Natural killer cell (primary cell): ENCODE measurements around the gene CSAG3. TPM values are rescaled to one million over a fixed set of nuclear protein-coding genes. Genes with fewer than 3 reads are reported as not detected.
"Not testable (repeated sequence)": the region's sequence is repeated elsewhere in the genome, so short reads cannot be mapped to it uniquely, and the experiment has no call there.

Experiments used
- ATAC-seq, 3 donors: fragments of 150-1000 bp in 2 of 3; fragments of 200-7000 bp in 1 of 3; cut with Tn5 transposase; 1 replicate in 1 of 3; 2 replicates in 2 of 3; pipeline ENCODE4 v1.10.0; 2021; ENCODE audit warnings: mild to moderate bottlenecking in 2 of 3, moderate library complexity in 2 of 3
- DNase-seq, 2 donors: peaks; one replicate each; pipeline versions ENCODE4 v3.0.0 to v3.0.0-alpha.2; 2013 to 2021; ENCODE audit warnings: mixed read lengths in 1 of 2
- H3K27ac ChIP-seq: one replicate; pipeline ENCODE4 v1.5.1; 2013; ENCODE audit warnings: mild to moderate bottlenecking, low read length
- H3K27me3 ChIP-seq: one replicate; pipeline ENCODE4 v1.6.1; 2013; ENCODE audit warnings: low read length; ENCODE audit not compliant: control insufficient read depth, insufficient read depth
- H3K36me3 ChIP-seq: one replicate; pipeline ENCODE4 v1.6.1; 2013; ENCODE audit warnings: low read length; ENCODE audit not compliant: control insufficient read depth, insufficient read depth
- H3K4me1 ChIP-seq: one replicate; pipeline ENCODE4 v1.6.1; 2013; ENCODE audit warnings: low read length; ENCODE audit not compliant: control insufficient read depth, insufficient read depth
- H3K4me3 ChIP-seq: one replicate; pipeline ENCODE4 v1.5.1; 2013; ENCODE audit warnings: low read length
- H3K9me3 ChIP-seq: one replicate; pipeline ENCODE4 v1.6.1; 2013; ENCODE audit warnings: low read length; ENCODE audit not compliant: control insufficient read depth, insufficient read depth
- H3K27ac Mint-ChIP-seq, 2 donors: one replicate each; pipeline ENCODE4 v1.8.0; 2022; ENCODE audit warnings: mild to moderate bottlenecking in 2 of 2, mixed read lengths in 2 of 2, moderate library complexity in 1 of 2
- H3K27me3 Mint-ChIP-seq, 2 donors: one replicate each; pipeline ENCODE4 v1.8.0; 2022; ENCODE audit warnings: low read depth in 2 of 2, mixed read lengths in 2 of 2
- H3K36me3 Mint-ChIP-seq: one replicate; pipeline ENCODE4 v1.8.0; 2022; ENCODE audit warnings: mixed read lengths
- H3K4me1 Mint-ChIP-seq, 2 donors: one replicate each; pipeline ENCODE4 v1.8.0; 2022; ENCODE audit warnings: mixed read lengths in 2 of 2
- H3K4me3 Mint-ChIP-seq: one replicate; pipeline ENCODE4 v1.8.0; 2022; ENCODE audit warnings: mild to moderate bottlenecking, moderate library complexity, mixed read lengths
- H3K9me3 Mint-ChIP-seq, 2 donors: one replicate each; pipeline ENCODE4 v1.8.0; 2022; ENCODE audit warnings: mixed read lengths in 2 of 2
- WGBS: methylation state at CpG from one replicate; pipeline ENCODE4 v1.1.7; 2013; ENCODE audit warnings: missing lambda C conversion rate; ENCODE audit not compliant: insufficient coverage; 5-methylcytosine and 5-hydroxymethylcytosine counted together
- intact Hi-C: fragments of 100-400 bp; cut with micrococcal nuclease; formaldehyde crosslinking; loops from one replicate; pipeline ENCODE4 v1.14.2; 2022
- total RNA-seq, 4 donors: library from RNA; stranded (reverse); fragments of 120-200 nt in 1 of 4; gene quantifications; one replicate each; pipeline versions ENCODE4 v1.2.3 to v1.2.4, GENCODE V29; 2013 to 2022
- TF ChIP-seq, protein P1 (sequence below): fragments of 200-600 bp; IDR thresholded peaks from one replicate; pipeline ENCODE4 v1.8.0; 2022; ENCODE audit warnings: antibody characterized with exemption

CSAG3 gene
- total RNA-seq, 3 donors from 2014 or later (not counting 1 experiment from before 2014, with no cell fraction given) = not detected

DNA sequence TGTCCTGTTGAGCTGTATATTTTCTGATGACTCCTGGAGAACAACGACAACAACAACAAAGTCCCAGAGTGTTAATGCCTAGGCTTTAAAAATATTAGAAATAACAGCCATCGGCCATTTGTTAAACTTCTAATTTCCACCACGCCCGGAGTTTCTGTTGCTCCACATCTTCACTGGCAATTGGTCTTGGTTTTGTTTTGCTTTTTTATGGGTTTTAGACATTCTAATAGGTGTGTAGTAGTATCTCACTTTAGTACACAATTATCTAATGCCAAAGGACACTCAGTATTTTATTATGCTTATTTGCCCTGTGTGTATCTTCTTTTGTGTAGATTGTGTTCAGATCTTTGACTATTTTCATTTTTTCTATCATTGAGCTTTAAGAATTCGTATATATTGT lies 20.5 kb upstream of the CSAG3 start:
- DNase-seq = no peak
- no peak overlapping the region for H3K27ac ChIP-seq
- Mint-ChIP-seq H3K9me3 (no peaks in the 10 kb centered on the region), H3K27ac (no peak overlapping the region), H3K27me3 (no peaks in the 10 kb centered on the region), H3K4me1 (no peaks in the 10 kb centered on the region), H3K36me3 (no peaks in the 10 kb centered on the region), H3K4me3 (no peak overlapping the region)
- H3K36me3 ChIP-seq = no peaks in the 10 kb centered on the region
- TF ChIP-seq, protein P1, sequence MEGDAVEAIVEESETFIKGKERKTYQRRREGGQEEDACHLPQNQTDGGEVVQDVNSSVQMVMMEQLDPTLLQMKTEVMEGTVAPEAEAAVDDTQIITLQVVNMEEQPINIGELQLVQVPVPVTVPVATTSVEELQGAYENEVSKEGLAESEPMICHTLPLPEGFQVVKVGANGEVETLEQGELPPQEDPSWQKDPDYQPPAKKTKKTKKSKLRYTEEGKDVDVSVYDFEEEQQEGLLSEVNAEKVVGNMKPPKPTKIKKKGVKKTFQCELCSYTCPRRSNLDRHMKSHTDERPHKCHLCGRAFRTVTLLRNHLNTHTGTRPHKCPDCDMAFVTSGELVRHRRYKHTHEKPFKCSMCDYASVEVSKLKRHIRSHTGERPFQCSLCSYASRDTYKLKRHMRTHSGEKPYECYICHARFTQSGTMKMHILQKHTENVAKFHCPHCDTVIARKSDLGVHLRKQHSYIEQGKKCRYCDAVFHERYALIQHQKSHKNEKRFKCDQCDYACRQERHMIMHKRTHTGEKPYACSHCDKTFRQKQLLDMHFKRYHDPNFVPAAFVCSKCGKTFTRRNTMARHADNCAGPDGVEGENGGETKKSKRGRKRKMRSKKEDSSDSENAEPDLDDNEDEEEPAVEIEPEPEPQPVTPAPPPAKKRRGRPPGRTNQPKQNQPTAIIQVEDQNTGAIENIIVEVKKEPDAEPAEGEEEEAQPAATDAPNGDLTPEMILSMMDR = no peak
- no peak overlapping the region for H3K4me3 ChIP-seq
- intact Hi-C loops = no loop called here
- WGBS = 71% methylated on average over 1 of the region's 5 CpGs
- H3K4me1 ChIP-seq = no peaks in the 10 kb centered on the region
- no peaks in the 10 kb centered on the region for H3K9me3 ChIP-seq
- H3K27me3 ChIP-seq = no peaks in the 10 kb centered on the region
- ATAC-seq = no peak

DNA sequence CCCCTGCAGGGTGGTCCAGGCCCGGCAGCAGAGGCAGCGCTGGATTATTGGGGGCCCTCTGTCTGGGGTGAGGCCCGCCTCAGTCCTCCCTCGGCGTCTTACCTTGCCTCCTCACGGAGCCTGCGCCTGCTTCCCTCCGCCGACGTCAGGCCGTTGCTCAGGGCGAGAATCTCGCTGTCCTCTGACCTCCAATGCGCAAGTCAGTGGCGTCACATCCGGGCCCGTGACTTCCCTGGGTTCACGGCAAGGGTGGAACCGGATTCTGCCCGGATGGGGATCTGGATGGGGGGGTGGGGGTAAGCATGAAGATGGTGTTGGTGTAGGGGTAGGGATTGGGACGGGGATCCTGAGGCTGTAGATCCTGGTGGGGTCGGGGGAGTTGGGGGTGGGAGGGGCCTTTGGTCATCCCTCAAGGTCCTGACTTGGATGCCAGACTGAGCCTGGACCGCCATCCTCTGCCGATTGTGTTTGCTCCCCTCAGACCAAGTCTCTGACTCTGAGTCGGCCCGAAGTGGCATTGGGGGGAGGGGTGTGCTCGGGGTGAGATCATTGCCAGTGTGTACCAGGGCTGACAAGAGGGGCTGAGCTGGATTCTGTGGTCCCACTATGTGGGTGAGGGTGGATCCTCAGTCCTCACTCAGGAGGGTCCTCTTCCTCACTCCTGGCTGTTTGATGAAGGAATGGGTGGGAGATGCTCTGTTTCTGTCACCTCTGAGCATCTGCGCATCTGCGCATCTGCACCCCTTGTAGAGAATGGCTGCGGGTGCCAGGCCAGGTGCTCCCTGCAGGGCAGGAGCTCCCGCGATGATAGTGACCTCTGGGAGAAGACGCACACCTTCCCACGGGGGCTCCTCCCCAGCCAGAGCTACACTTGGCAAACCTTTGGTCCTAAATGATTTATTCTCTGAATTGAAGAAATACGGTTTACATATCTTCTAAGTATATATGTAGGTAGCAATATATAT lies 5.0 kb upstream of the CSAG3 start, which contains the start of gene MAGEA2:
TSS of gene MAGEA2 (minus strand) at position 157 of the 965 bp plus-strand sequence. CDS start 2,479 bp downstream, outside the sequence.
- H3K27ac ChIP-seq, H3K36me3 ChIP-seq, H3K27me3 ChIP-seq, DNase-seq, H3K4me3 Mint-ChIP-seq, H3K9me3 Mint-ChIP-seq, ATAC-seq, H3K9me3 ChIP-seq, H3K4me1 ChIP-seq, H3K4me3 ChIP-seq, H3K27me3 Mint-ChIP-seq, intact Hi-C loops, H3K4me1 Mint-ChIP-seq, H3K36me3 Mint-ChIP-seq, H3K27ac Mint-ChIP-seq: not testable (repeated sequence)
- WGBS = no CpG with 5 or more reads among the region's 35 CpGs

DNA sequence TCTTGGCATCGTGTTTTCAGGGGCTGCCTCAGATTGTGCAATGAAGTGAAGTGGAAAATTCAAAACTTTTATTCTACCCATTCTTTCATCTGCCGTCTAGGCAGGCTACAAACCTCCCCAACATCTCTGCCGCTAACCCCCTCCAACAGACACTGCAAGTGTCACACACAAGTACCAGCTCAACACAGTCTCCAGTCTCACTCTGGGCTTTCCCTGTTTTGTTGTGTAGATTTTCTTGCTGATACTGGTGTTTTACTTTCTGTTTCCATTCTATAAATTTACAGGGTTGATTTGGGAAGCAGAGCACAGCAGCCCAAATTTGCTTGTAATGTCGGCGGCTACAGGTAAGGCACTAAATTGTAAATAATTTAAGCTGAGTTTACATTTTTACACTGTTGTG lies 4.1 kb upstream of the CSAG3 start:
- no CpG with 5 or more reads among the region's 5 CpGs for WGBS
- H3K27me3 ChIP-seq, intact Hi-C loops, H3K4me1 Mint-ChIP-seq, H3K27ac ChIP-seq, ATAC-seq, H3K4me3 Mint-ChIP-seq, H3K27me3 Mint-ChIP-seq, H3K9me3 ChIP-seq, H3K9me3 Mint-ChIP-seq, H3K4me3 ChIP-seq, H3K4me1 ChIP-seq, H3K36me3 ChIP-seq, H3K36me3 Mint-ChIP-seq, DNase-seq, H3K27ac Mint-ChIP-seq: not testable (repeated sequence)

DNA sequence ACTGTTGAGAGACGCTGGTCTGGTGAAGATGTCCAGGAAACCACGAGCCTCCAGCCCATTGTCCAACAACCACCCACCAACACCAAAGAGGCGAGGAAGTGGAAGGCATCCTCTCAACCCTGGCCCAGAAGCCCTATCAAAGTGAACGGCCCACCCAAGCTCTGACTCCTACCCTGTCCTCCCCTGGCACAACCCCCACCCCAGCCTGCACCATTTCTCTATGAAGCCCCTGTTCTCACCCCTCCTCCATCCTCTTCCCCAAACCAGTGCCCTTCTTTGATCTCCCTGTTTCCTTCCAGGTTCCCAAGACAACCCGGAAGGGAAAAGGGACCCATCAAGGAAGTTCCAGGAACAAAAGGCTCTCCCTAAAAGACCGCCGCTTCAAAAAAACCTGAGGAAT lies 526 bp downstream of the CSAG3 start:
- not testable (repeated sequence) for ATAC-seq

DNA sequence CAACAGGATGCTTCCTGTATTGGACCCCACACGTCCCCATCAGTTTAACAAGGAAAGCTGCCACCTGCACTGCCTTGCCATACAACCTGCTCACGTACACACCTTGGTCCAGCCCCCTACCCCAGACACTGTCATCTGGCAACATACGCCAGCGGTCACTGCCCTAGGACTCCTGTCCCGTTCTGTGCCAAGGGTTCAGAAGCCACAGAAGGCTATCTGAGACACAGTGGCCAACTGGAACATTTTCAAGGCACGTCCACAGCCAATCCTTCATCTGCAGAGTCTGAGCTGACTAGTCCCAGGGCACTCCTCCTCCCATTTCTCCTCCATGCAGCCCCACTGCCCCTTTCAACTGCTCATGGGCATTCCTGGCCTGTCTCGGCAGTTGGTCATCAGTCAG lies 2.6 kb downstream of the CSAG3 start:
- H3K4me1 ChIP-seq, H3K4me3 ChIP-seq, H3K36me3 Mint-ChIP-seq, DNase-seq, H3K9me3 Mint-ChIP-seq, H3K4me1 Mint-ChIP-seq, H3K27me3 Mint-ChIP-seq, intact Hi-C loops, H3K4me3 Mint-ChIP-seq, H3K9me3 ChIP-seq, ATAC-seq, H3K27me3 ChIP-seq, H3K36me3 ChIP-seq, H3K27ac Mint-ChIP-seq, H3K27ac ChIP-seq: not testable (repeated sequence)
- no CpG with 5 or more reads among the region's 7 CpGs for WGBS

More for the DNA sequence above, 526 bp downstream of the CSAG3 start:
- H3K36me3 ChIP-seq, H3K27me3 ChIP-seq, intact Hi-C loops, H3K4me3 Mint-ChIP-seq, H3K27ac ChIP-seq, H3K27ac Mint-ChIP-seq, H3K9me3 ChIP-seq, H3K9me3 Mint-ChIP-seq, H3K4me1 ChIP-seq, H3K4me3 ChIP-seq, H3K4me1 Mint-ChIP-seq, H3K36me3 Mint-ChIP-seq, H3K27me3 Mint-ChIP-seq, DNase-seq: not testable (repeated sequence)
- no CpG with 5 or more reads among the region's 7 CpGs for WGBS

DNA sequence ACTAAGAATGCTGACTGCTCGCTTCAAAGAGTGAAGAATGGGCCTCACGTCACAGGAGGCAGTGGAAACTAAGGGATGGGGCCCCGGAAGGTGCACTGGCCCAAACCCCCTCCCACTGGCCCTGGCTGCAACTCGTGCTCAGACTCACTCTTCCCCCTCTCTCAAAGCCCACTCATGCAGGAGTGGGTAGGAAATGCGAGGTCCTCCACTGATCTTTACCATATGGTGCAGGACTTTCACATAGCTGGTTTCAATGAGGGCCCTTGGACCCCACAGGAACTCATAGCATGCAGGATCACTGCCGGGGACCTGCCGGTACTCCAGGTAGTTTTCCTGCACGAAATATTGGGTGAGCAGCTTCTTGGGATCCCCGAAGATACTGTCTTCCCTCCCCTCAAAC lies 7.5 kb downstream of the CSAG3 start:
- H3K9me3 ChIP-seq, H3K27ac Mint-ChIP-seq, H3K27me3 Mint-ChIP-seq, H3K27ac ChIP-seq, ATAC-seq, H3K36me3 Mint-ChIP-seq, H3K27me3 ChIP-seq, H3K4me3 Mint-ChIP-seq, H3K4me3 ChIP-seq, H3K36me3 ChIP-seq, H3K4me1 ChIP-seq, H3K9me3 Mint-ChIP-seq, intact Hi-C loops, DNase-seq, H3K4me1 Mint-ChIP-seq: not testable (repeated sequence)
- WGBS = 93% methylated on average over 6 of the region's 9 CpGs

DNA sequence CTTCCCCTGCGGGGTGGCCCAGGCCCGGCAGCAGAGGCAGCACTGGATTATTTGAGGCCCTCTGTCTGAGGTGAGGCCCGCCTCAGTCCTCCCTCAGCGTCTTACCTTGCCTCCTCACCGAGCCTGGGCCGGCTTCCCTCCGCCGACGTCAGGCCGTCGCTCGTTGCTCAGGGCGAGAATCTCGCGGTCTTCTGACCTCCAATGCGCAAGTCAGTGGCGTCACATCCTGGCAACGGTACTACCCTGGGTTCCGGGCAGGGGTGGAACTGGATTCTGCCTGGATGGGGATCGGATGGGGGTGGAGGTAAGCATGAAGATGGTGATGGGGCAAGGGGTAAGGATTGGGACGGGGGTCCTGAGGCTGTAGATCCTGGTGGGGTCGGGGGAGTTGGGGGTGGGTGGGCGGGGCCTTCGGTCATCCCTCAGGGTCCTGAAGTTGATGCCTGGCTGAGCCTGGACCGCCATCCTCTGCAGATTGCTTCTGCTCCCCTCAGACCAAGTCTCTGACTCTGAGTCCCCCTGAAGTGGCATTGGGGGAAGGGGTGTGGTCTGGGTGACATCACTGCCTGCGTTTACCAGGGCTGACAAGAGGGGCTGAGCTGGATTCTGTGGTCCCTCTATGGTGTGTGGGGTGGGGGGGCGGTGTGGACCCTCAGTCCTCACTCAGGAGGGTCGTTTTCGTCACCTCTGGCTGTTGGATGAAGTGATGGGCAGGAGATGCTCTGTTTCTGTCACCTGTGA lies 10.7 kb downstream of the CSAG3 start, which contains the start of gene MAGEA6:
TSS of gene MAGEA6 (minus strand) at position 141 of the 741 bp plus-strand sequence. CDS start 2,039 bp downstream, outside the sequence.
- H3K4me3 ChIP-seq, H3K9me3 Mint-ChIP-seq, H3K27me3 Mint-ChIP-seq, H3K9me3 ChIP-seq, H3K36me3 Mint-ChIP-seq, H3K27me3 ChIP-seq, intact Hi-C loops, H3K27ac ChIP-seq, H3K4me3 Mint-ChIP-seq, H3K4me1 Mint-ChIP-seq, H3K36me3 ChIP-seq, H3K4me1 ChIP-seq, H3K27ac Mint-ChIP-seq, ATAC-seq, DNase-seq: not testable (repeated sequence)
- no CpG with 5 or more reads among the region's 29 CpGs for WGBS
